Osteocyte (in vitro differentiated cells): ENCODE results near the gene GPSM3. TPM values are rescaled to one million over a fixed set of nuclear protein-coding genes. Genes with fewer than 3 reads are reported as not detected.

Experiments
- DNase-seq: peaks from one replicate; pipeline ENCODE4 v3.0.0; 2021; ENCODE audit warnings: mixed read lengths; ENCODE audit not compliant: unreplicated experiment; ENCODE audit errors: extremely low spot score
- H3K27ac Mint-ChIP-seq: one replicate; pipeline ENCODE4 v1.8.0; 2021; ENCODE audit warnings: mild to moderate bottlenecking, mixed read lengths; ENCODE audit not compliant: unreplicated experiment
- H3K27me3 Mint-ChIP-seq: one replicate; pipeline ENCODE4 v1.8.0; 2021; ENCODE audit warnings: mixed read lengths; ENCODE audit not compliant: unreplicated experiment
- H3K36me3 Mint-ChIP-seq: one replicate; pipeline ENCODE4 v1.8.0; 2021; ENCODE audit warnings: mixed read lengths; ENCODE audit not compliant: unreplicated experiment
- H3K4me1 Mint-ChIP-seq: one replicate; pipeline ENCODE4 v1.8.0; 2021; ENCODE audit warnings: mixed read lengths; ENCODE audit not compliant: unreplicated experiment
- H3K4me3 Mint-ChIP-seq: one replicate; pipeline ENCODE4 v1.8.0; 2021; ENCODE audit warnings: mild to moderate bottlenecking, moderate library complexity, mixed read lengths; ENCODE audit not compliant: unreplicated experiment
- H3K9me3 Mint-ChIP-seq: one replicate; pipeline ENCODE4 v1.8.0; 2021; ENCODE audit warnings: mixed read lengths; ENCODE audit not compliant: unreplicated experiment
- total RNA-seq: library from RNA; stranded (reverse); gene quantifications from 2 replicates; pipeline ENCODE4 v1.2.1, GENCODE V29; 2021
- TF ChIP-seq, protein P1 (sequence below): fragments of 200-600 bp; sonication (generic); IDR thresholded peaks from 2 replicates; pipeline ENCODE4 v1.5.0; 2021; ENCODE audit warnings: antibody characterized with exemption, mild to moderate bottlenecking, moderate library complexity

The GPSM3 gene
- total RNA-seq, 1 donor from 2014 or later: 7.5 TPM

- DNase-seq: no peak
- TF ChIP-seq, protein P1, sequence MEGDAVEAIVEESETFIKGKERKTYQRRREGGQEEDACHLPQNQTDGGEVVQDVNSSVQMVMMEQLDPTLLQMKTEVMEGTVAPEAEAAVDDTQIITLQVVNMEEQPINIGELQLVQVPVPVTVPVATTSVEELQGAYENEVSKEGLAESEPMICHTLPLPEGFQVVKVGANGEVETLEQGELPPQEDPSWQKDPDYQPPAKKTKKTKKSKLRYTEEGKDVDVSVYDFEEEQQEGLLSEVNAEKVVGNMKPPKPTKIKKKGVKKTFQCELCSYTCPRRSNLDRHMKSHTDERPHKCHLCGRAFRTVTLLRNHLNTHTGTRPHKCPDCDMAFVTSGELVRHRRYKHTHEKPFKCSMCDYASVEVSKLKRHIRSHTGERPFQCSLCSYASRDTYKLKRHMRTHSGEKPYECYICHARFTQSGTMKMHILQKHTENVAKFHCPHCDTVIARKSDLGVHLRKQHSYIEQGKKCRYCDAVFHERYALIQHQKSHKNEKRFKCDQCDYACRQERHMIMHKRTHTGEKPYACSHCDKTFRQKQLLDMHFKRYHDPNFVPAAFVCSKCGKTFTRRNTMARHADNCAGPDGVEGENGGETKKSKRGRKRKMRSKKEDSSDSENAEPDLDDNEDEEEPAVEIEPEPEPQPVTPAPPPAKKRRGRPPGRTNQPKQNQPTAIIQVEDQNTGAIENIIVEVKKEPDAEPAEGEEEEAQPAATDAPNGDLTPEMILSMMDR: no peak
- no peaks in the 10 kb centered on the region for H3K9me3 Mint-ChIP-seq
- H3K27ac Mint-ChIP-seq: no peak overlapping the region
- H3K36me3 Mint-ChIP-seq: no peaks in the 10 kb centered on the region
- no peaks in the 10 kb centered on the region for H3K27me3 Mint-ChIP-seq
- H3K4me1 Mint-ChIP-seq: peaks cover 23% of the 10 kb centered on the region
- no peak overlapping the region for H3K4me3 Mint-ChIP-seq
Observed at GRCh38 chr6:32198345-32198696, 5.9 kb upstream of the GPSM3 start.

DNA sequence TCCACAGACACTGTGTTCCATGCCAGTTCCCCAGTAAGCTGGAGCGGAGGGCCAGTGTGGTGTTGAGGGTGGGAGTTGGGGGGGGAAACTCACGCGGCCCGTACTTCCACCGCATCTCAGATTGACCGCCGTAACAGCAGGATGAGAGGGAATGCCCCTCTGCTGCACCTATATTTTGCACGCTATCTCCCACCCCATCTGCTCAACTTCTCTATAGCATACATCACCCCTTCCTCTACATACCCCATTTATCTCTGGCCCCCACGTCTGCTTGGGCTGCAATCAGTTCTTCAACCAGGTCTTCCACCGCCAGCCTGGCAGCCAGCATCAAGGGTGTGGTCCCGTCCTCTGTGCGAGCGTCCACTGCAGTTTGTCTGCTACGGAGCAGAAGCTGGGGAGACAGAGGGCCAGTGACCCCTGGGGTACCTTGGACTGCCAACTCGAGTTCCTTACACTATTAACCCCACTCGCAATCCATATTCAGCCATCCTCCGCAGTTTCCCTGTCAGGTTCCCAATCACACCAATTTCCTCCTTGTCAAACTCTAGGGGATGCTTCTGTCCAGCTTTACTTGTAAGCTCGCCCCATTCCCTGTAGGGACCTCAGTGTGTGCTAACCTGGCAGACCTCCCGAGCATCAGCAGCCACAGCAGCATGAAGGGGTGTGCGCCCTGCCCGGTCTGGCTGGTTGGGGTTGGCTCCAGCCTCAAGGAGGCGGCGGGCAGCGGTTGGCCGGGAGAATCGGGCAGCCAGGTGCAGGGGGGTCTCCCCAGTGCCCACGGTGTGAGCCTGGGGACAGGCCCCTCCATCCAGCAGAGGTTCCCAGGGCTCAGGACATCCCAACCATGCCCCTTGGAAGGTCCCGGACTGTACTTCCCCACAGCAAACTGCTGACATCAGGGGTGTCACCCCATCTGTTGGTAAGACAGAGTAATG lies 4.5 kb upstream of the GPSM3 start:
- Mint-ChIP-seq H3K9me3 (no peaks in the 10 kb centered on the region), H3K4me3 (peak overlapping the region; percentile 96), H3K27ac (peak overlapping the region; percentile 100), H3K4me1 (peaks cover 26% of the 10 kb centered on the region), H3K27me3 (no peaks in the 10 kb centered on the region), H3K36me3 (no peaks in the 10 kb centered on the region)
- no peak for DNase-seq
- TF ChIP-seq, protein P1: no peak

GRCh38 chr6:32195902-32196681 lies 3.6 kb upstream of the GPSM3 start:
- DNase-seq: peak; percentile 92
- Mint-ChIP-seq H3K36me3 (no peaks in the 10 kb centered on the region), H3K9me3 (no peaks in the 10 kb centered on the region), H3K27ac (peak overlapping the region; percentile 100), H3K27me3 (no peaks in the 10 kb centered on the region), H3K4me3 (peak overlapping the region; percentile 96), H3K4me1 (peaks cover 35% of the 10 kb centered on the region)
- TF ChIP-seq, protein P1: no peak

- H3K4me1 Mint-ChIP-seq: peaks cover 38% of the 10 kb centered on the region
- H3K4me3 Mint-ChIP-seq: peak overlapping the region; percentile 96
- H3K36me3 Mint-ChIP-seq: no peaks in the 10 kb centered on the region
- TF ChIP-seq, protein P1: peak; percentile 31
- peak; percentile 100 for DNase-seq
- peak overlapping the region; percentile 100 for H3K27ac Mint-ChIP-seq
- no peaks in the 10 kb centered on the region for H3K9me3 Mint-ChIP-seq
- H3K27me3 Mint-ChIP-seq: no peaks in the 10 kb centered on the region
Observed at GRCh38 chr6:32195652-32195901, 3.1 kb upstream of the GPSM3 start.
